ENCODE results near the gene CTH. TPM values are rescaled to one million over a fixed set of nuclear protein-coding genes. Genes with fewer than 3 reads are reported as not detected.
"Not testable (repeated sequence)": the region's sequence is repeated elsewhere in the genome, so short reads cannot be mapped to it uniquely, and the experiment has no call there.

CTH gene
- total RNA-seq, 1 experiment from 2014 or later, result 33.9 TPM

GRCh38 chr1:70415882-70416281, 4.8 kb downstream of the CTH start:
- Histone ChIP-seq H4K20me1 (ENCODE audit: insufficient read depth) (peaks cover 34% of the 10 kb centered on the region), H3K27me3 (ENCODE audit: insufficient read depth, low read depth) (no peaks in the 10 kb centered on the region), H3K79me2 (ENCODE audit: low read depth) (peaks cover 36% of the 10 kb centered on the region), H3F3A (ENCODE audit: insufficient read depth, low read depth) (peaks cover 7% of the 10 kb centered on the region), H3K4me3 (no peak overlapping the region), H3K36me3 (ENCODE audit: low read depth) (peaks cover 37% of the 10 kb centered on the region), H3K4me1 (replicated peaks; ENCODE audit: insufficient read depth) (peaks cover 11% of the 10 kb centered on the region; the same call in 1 of the 2 replicates), H3K27ac (no peak overlapping the region), H3K9me3 (ENCODE audit: insufficient read depth, low read depth) (no peaks in the 10 kb centered on the region), H3K4me2 (no peak overlapping the region), H3K9me2 (ENCODE audit: insufficient read depth) (no peaks in the 10 kb centered on the region), H2AFZ (no peak overlapping the region)
- TF ChIP-seq EZH2 (IDR thresholded peaks at IDR 0.05; ENCODE audit: low read depth) (no peak), CTCF (conservative IDR thresholded peaks at IDR 0.05) (no peak)
- no TSS peak for BruUV-seq (replicated peaks)
- ChIA-PET CTCF (no interaction called here), POLR2A (ENCODE audit: unreplicated experiment) (no interaction called here)
- no peak for DNase-seq
- intact Hi-C loops (cut with micrococcal nuclease; ENCODE audit: unreplicated experiment), result loop anchor here (10.0 kb wide), 1 partner anchor 381 kb away; no protein-coding TSS in a partner anchor

GRCh38 chr1:70418973-70419734, 8.1 kb downstream of the CTH start:
- H3K4me3 ChIP-seq; H3K4me1 ChIP-seq (replicated peaks; ENCODE audit: insufficient read depth); H3K9me2 ChIP-seq (ENCODE audit: insufficient read depth); H2AFZ ChIP-seq; BruUV-seq (replicated peaks); H3K27ac ChIP-seq; H3F3A ChIP-seq (ENCODE audit: insufficient read depth, low read depth); H3K4me2 ChIP-seq; DNase-seq; POLR2A ChIA-PET (ENCODE audit: unreplicated experiment); H3K9me3 ChIP-seq (ENCODE audit: insufficient read depth, low read depth); H3K27me3 ChIP-seq (ENCODE audit: insufficient read depth, low read depth); CTCF ChIA-PET: not testable (repeated sequence)
- Histone ChIP-seq H4K20me1 (ENCODE audit: insufficient read depth) (peaks cover 29% of the 10 kb centered on the region), H3K36me3 (ENCODE audit: low read depth) (peaks cover 54% of the 10 kb centered on the region), H3K79me2 (ENCODE audit: low read depth) (peaks cover 18% of the 10 kb centered on the region; the same call in 1 of the 2 replicates)
- intact Hi-C loops (cut with micrococcal nuclease; ENCODE audit: unreplicated experiment), result loop anchor here (10.0 kb wide), 1 partner anchor 384 kb away; no protein-coding TSS in a partner anchor

- H3K9me3 ChIP-seq (ENCODE audit: insufficient read depth, low read depth), result no peaks in the 10 kb centered on the region
- ChIA-PET POLR2A (ENCODE audit: unreplicated experiment) (no interaction called here), CTCF (no interaction called here)
- H4K20me1 ChIP-seq (ENCODE audit: insufficient read depth), result peaks cover 18% of the 10 kb centered on the region; the same call in 1 of the 2 replicates
- H3K4me3 ChIP-seq, result no peak overlapping the region
- H3K4me1 ChIP-seq (replicated peaks; ENCODE audit: insufficient read depth), result no peaks in the 10 kb centered on the region
- no peak overlapping the region for H2AFZ ChIP-seq
- no peak overlapping the region for H3K27ac ChIP-seq
- TF ChIP-seq CTCF (conservative IDR thresholded peaks at IDR 0.05) (no peak), EZH2 (IDR thresholded peaks at IDR 0.05; ENCODE audit: low read depth) (no peak)
- intact Hi-C loops (cut with micrococcal nuclease; ENCODE audit: unreplicated experiment), result loop anchor here (10.0 kb wide), 1 partner anchor 146 kb away; no protein-coding TSS in a partner anchor
- no peaks in the 10 kb centered on the region for H3K9me2 ChIP-seq (ENCODE audit: insufficient read depth)
- DNase-seq, result no peak
- peaks cover 49% of the 10 kb centered on the region for H3K36me3 ChIP-seq (ENCODE audit: low read depth)
- H3K4me2 ChIP-seq, result no peak overlapping the region
- no peaks in the 10 kb centered on the region for H3K27me3 ChIP-seq (ENCODE audit: insufficient read depth, low read depth)
- H3K79me2 ChIP-seq (ENCODE audit: low read depth), result 0 out of 2 replicates have a peak, but pooled peaks cover 6% of the 10 kb centered on the region
- BruUV-seq (replicated peaks), result no TSS peak
- no peaks in the 10 kb centered on the region for H3F3A ChIP-seq (ENCODE audit: insufficient read depth, low read depth)
Observed at GRCh38 chr1:70420320-70420719, 9.3 kb downstream of the CTH start.
